NCI-H1417 (cell line): ENCODE measurements around the gene DEFB132.
"Not testable (repeated sequence)": the region's sequence is repeated elsewhere in the genome, so short reads cannot be mapped to it uniquely, and the experiment has no call there.

Experiments used
- DNase-seq, 3 experiments: peaks; one replicate each; lab custom pipeline; 2025; lab: John Stamatoyannopoulos, UW

DEFB132 gene, protein sequence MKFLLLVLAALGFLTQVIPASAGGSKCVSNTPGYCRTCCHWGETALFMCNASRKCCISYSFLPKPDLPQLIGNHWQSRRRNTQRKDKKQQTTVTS

GRCh38 chr20:257419-257818, at the start of gene DEFB132:
Gene DEFB132 (plus strand): TSS chr20:257724. CDS start chr20:257779, 55 bp downstream.
- DNase-seq: no peak

DNA sequence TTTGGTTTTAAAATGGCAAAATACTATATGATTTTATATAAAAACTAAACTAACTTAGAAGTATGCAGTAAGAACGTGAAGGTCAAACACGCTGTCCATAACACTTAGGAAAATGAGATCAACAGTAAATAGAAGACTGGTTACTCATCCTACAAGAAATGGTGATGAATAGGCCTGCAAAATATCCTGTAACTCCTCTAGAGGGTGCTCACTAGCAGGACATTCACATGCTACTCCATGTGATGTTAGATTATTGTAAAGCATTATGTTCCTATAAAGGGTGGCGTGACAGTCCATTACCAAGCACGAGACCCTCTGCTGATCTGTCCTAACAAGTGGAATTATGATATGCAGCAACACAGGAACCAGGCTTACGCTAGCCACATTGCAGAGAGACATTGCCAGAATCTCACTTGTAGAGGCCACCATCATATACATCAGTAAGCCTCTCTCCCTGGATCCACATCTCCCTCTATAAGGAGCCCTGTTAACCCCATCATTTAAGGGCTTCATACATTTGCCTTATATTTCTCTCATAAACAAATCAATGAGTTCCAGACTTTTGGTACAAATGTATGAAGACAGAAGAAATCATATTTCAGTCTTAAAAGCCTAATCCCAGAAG, 48.5 kb upstream of the DEFB132 start:
- DNase-seq: peak; percentile 19 to 70 (median 53)

- DNase-seq: no peak
These were observed 46.6 kb upstream of the DEFB132 start for GRCh38 chr20:210809-211502.

- no peak for DNase-seq
These were observed 43.1 kb upstream of the DEFB132 start for GRCh38 chr20:214383-214782.

GRCh38 chr20:215796-216195, 41.7 kb upstream of the DEFB132 start:
- DNase-seq: no peak

DNA sequence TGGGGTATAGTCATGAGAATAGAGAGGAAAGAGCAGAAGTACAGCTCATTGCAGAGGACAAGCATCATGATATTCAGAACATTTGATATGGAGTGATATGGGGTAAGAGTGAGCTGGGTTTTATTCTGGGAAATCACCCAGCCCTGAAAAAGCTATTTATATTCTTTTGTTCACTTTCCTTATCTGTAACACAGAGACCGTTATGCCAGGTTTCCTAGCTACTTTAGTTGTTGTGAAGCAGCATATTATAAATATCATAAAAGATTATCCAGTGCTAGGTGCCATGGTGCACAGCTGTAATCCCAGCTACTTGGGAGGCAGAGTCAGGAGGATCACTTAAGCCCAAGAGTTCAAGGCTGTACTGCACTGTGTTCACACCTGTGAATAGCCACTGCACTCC, 40.3 kb upstream of the DEFB132 start:
- DNase-seq: no peak

DNA sequence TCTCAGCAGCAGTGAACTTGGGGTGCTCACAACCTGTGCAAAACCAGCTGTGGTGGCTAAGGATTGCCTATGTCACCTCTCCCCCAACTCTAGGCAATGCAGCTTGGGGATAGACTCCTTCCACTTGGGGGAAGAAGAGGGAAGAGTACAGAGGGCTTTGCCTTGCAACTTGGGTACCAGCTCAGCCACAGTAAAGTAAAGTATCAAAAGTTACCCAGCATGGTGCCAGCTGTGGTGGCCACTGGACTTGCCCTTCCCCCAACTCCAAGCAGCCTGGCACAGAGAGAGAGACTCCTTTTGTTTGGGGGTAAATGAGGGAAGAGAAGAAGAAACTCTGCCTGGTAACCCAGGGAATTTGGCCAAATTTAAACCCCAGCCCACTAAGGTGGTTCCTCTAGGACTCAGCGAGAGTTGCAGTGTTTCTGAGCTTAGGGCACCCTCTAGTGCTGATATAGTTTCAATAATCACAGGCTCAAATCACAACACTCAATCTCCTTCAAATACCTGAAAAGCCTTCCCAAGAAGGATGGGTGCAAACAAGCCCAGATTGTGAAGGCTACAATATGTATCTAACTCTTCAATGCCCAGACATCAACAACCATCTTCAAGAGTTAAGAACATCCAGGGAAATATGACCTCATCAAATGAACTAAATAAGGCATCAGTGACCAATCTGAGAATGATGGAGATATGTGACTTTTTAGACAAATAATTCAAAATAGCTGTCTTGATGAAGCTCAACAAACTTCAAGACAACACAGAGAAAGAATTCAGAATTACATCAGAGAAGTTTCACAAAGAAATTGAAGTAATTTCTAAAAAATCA, 38.0 kb upstream of the DEFB132 start:
- peak; percentile 11 to 63 (median 45) for DNase-seq

DNA sequence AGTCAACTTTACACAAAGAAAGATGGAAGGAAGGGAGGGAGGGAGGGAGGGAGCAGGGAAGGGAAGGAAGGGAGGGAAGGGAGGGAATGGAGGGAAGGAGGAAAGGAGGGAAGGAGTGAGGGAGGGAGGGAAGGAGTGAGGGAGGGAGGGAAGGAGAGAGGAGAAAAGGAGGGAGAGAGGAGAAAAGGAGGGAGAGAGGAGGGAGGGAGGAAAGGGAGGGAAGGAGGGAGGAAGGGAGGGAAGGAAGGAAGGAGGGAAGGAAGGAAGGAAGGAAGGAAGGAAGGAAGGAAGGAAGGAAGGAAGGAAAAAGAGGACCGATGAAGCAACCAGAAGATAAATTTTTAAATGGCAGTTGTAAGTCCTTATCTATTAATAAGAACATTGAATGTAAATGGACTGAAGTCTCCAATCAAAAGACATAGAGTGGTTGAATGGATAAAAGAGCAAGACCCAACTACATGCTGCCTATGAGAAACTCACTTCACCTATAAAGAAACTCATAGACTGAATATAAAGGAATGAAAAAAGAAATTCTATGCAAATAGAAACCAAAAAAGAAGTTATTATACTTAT, 36.2 kb upstream of the DEFB132 start:
- no peak for DNase-seq

- DNase-seq: not testable (repeated sequence)
These were observed 31.6 kb upstream of the DEFB132 start for GRCh38 chr20:225879-226278.

DNA sequence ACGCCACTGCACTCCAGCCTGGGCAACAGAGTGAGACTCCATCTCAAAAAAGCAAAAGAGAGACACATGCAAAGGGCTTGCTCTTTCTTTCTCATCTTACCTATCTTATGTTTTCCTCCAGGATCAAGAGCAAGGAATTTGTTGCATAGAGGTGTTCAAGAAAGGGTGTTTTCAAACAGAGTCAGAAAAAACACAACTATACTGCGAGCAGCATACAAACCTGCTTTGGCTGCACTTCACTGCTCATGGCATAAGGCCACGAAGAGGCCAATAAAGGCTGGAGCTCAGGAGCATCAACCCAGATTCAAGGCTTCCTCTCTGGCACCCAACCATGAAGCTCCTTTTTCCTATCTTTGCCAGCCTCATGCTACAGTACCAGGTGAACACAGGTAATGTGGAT, 30.6 kb upstream of the DEFB132 start, which contains the start of gene DEFB129:
DEFB129 (plus strand) TSS at position 301 of the 400 bp plus-strand sequence; CDS start at position 332, 31 bp downstream.
- no peak for DNase-seq

DNA sequence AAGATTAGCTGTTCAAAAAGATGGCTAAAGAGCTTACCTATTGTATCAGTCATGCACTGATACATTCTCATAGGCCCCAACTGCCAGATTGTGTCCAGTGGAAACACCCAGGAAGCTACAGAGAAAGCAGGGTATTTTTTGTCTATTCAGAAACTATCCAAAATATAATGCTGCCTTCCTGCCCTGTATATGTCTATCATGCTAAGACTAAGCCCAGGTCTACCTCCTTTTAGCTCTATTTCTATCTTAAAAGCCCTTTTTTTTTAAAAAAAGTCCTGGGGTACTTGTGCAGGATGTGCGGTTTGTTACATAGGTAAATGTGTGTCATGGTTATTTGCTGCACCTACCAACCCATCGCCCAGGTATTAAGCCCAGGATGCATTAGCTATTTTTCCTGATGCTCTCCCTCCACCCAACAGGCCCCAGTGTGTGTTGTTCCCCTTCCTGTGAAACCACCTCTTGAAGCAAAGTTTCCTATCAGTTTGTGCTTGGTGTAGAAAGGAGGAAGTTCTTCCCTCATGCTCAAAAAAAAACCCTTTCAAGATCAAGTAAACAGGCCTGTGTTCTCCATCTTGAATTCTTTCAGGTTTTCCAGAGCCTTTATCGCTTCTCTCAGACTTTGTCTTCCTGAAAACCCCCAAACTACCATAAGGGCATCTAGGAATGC, 30.0 kb upstream of the DEFB132 start:
- no peak for DNase-seq

GRCh38 chr20:235891-236290, 21.6 kb upstream of the DEFB132 start:
- peak in 1 of 3 experiments; percentile 16 for DNase-seq

- no peak for DNase-seq
These were observed 20.0 kb upstream of the DEFB132 start for GRCh38 chr20:237489-237888.

DNA sequence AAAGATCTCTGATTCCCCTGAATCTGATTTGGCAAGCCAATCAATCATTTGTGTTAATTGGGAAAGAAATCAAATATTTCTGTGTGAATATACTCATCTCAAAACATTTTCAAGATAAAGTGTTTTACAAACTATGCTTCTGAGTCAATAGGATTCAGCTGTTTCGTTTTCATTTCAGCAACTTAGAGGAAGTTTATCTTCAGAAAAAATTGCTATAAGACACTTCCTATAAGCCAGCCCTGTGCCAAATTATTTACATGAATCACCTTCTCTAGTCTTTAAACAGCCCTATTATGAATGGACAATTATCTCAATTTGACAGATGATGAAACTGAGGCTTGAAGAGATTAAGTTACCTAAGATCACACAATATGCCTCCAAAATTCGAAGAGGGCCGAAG, 19.6 kb upstream of the DEFB132 start:
- no peak for DNase-seq

DNA sequence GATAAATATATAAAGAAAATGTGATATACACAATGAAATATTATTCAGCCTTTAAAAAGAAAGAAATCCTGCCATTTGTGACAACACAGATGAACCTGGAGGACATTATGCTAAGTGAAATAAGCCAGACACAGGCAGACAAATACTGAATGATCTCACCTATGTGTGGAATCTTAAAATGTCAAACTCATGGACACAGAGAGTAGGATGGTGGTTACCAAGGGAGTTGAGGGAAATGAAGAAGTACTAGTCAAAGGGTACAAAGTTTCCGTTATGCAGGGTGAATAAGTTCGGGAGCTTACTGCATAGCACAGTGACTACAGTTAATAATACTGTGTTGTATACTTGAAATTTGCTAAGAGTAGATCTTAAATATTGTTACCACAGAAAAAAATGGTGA, 14.6 kb upstream of the DEFB132 start:
- no peak for DNase-seq

DNA sequence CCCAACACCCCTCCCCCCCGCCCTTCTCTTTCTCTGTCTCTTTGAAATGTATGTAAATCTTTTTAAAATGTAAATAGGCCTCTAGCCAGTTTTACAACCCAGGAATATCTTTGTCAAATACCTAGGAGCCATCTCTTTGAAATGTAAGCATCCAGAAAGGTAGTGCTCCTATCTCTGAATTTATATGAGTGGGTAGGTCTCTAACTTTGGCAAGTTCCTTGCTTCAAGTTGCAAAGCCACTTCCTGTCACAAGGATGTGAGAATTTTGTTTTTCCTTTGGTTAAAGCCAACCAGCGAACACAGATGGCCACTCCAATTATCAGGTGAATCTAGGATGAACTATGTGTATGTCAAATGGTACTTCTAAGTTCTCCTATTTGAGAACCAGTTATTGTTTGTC, 6.2 kb upstream of the DEFB132 start:
- no peak for DNase-seq

DNA sequence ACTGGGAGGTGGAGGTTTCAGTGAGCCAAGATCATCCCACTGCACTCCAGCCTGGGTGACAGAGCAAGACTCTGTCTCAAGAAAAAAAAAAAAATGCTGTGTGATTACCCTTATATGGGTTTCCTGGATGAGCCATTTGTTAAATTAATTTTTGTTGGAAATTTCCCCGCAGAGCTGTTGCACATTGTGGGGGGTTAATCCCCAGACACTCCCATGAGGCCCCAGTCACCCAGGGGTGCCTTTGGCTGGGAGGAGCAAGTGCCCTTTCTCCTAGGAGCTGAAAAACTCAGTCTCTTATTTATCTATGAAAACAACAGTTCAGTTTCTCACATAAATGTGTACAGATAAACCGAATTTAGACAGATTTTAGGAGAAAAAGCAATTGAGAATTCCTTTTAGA, 4.7 kb upstream of the DEFB132 start:
- DNase-seq: no peak

GRCh38 chr20:253447-253846, 4.1 kb upstream of the DEFB132 start:
- DNase-seq: not testable (repeated sequence)

DNA sequence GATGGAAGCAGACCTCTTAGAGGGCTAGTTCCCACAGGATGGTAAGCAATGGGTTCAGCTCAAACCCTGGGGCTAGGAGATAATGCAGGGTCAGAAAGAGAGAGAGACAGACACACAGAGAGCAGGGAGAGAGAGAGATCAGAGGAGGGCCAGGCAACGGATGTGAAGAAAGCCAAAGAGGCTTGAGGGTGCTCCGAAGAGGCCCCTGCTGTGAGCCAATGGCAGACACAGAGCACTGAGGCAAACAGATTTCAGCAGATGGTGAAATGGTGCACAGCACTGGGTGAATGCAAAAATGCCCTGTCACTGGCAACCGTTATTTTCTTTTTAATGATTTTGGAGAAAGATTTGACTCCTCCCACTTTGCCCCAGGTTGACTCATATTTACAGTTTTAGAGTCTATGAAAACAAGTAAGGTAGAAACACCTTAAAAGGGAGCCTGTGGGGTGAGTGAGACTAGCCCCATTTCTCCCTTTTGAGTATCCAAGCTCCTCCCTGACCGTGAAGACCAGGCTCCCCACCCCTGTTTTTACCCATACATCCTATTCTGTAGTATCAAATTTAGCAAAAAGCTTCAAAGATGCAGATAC, 840 bp downstream of the DEFB132 start:
- DNase-seq: no peak

DNA sequence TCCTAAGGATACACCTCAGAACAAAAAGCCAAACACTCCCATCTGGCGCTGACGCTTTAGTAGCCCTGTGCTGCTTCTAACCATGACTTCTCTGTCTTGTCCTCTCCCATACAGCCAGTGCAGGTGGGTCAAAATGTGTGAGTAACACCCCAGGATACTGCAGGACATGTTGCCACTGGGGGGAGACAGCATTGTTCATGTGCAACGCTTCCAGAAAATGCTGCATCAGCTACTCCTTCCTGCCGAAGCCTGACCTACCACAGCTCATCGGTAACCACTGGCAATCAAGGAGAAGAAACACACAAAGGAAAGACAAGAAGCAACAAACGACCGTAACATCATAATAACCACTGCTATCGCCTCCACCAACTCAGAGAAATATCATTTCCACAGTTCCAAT, 1.4 kb downstream of the DEFB132 start:
- peak in 2 of 3 experiments; percentile 9 to 21 for DNase-seq

DNA sequence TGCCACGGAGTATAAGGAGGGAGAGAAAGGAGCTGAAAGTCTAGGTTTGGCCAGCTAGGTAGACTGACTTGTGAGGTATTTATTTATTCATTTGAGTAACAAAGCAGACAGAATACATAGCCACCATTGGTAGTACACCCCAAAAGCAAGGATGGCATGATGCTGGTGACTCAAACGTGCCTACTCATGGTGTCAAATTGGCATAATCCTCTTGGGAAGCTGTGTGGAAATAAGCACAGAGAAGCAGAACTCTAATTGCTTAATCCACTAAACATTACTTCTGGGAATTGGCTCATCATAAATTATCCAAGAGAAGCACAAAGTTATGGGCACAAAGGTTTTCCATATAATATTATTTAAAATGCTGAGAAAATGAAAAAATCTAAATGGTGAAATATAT, 2.5 kb downstream of the DEFB132 start:
- no peak for DNase-seq
